Spleen (tissue), 11 donors: ENCODE results near the gene NAE1. TPM values are rescaled to one million over a fixed set of nuclear protein-coding genes. Genes with fewer than 3 reads are reported as not detected.
"Not testable (repeated sequence)": the region's sequence is repeated elsewhere in the genome, so short reads cannot be mapped to it uniquely, and the experiment has no call there.

ENCODE experiments used
- DNase-seq: peaks from one replicate; pipeline ENCODE4 v3.0.0-alpha.2; 2020
- H3K27ac ChIP-seq, 8 donors: fragments of 200-600 bp; sonication (generic) in 7 of 8; 1 replicate in 4 of 8; 2 replicates in 4 of 8; pipeline versions ENCODE4 v1.5.0 to v1.8.0; 2016 to 2021; ENCODE audit warnings: inconsistent platforms in 4 of 8, mild to moderate bottlenecking in 4 of 8, moderate library complexity in 1 of 8
- H3K27me3 ChIP-seq, 7 donors: fragments of 200-600 bp; sonication (generic) in 6 of 7; replicated peaks in 1 of 7; 1 replicate in 4 of 7; 2 replicates in 3 of 7; pipeline versions ENCODE4 v1.5.0 to v1.8.0; 2016 to 2021; ENCODE audit warnings: inconsistent platforms in 3 of 7, mild to moderate bottlenecking in 1 of 7
- H3K36me3 ChIP-seq, 6 donors: fragments of 200-600 bp; sonication (generic) in 5 of 6; 1 replicate in 4 of 6; 2 replicates in 2 of 6; pipeline versions ENCODE4 v1.5.0 to v1.8.0; 2016 to 2021; ENCODE audit warnings: inconsistent platforms in 2 of 6
- H3K4me1 ChIP-seq, 6 donors: fragments of 200-600 bp; sonication (generic) in 5 of 6; 1 replicate in 3 of 6; 2 replicates in 3 of 6; pipeline versions ENCODE4 v1.5.0 to v1.8.0; 2016 to 2021; ENCODE audit warnings: inconsistent platforms in 3 of 6
- H3K4me3 ChIP-seq, 8 donors: fragments of 200-600 bp; sonication (generic) in 7 of 8; 1 replicate in 4 of 8; 2 replicates in 4 of 8; pipeline versions ENCODE4 v1.5.0 to v1.8.0; 2016 to 2021; ENCODE audit warnings: inconsistent platforms in 4 of 8, mild to moderate bottlenecking in 4 of 8, moderate library complexity in 2 of 8
- H3K9me3 ChIP-seq, 8 donors: fragments of 200-600 bp; sonication (generic) in 7 of 8; 1 replicate in 4 of 8; 2 replicates in 4 of 8; pipeline versions ENCODE4 v1.5.0 to v1.8.0; 2016 to 2021; ENCODE audit warnings: inconsistent platforms in 4 of 8
- POLR2A ChIP-seq, 3 donors: fragments of 450-650 bp; IDR thresholded peaks; one replicate each; pipeline ENCODE4 v1.5.1; 2017; ENCODE audit warnings: antibody characterized with exemption in 3 of 3, mild to moderate bottlenecking in 1 of 3
- POLR2AphosphoS5 ChIP-seq, 3 donors: sonication (generic); formaldehyde crosslinking; IDR thresholded peaks; one replicate each; pipeline ENCODE4 v1.5.1; 2017; ENCODE audit warnings: antibody characterized with exemption in 3 of 3
- WGBS, 5 donors: extraction: QIAGEN DNeasy Blood & Tissue Kit in 3 of 5; methylation state at CpG; one replicate each; pipeline versions ENCODE4 v1.1.5 to v1.1.7; 2013 to 2018; 5-methylcytosine and 5-hydroxymethylcytosine counted together
- intact Hi-C: fragments of 100-400 bp; cut with DNase I; formaldehyde crosslinking; loops from one replicate; pipeline ENCODE4 v1.15.0; 2023; ENCODE audit warnings: low total_unique reads
- polyA plus RNA-seq, 3 donors: library from polyadenylated mRNA; stranded (reverse); fragments of 200-250 nt; gene quantifications; one replicate each; pipeline ENCODE4 v1.2.1, GENCODE V29; 2013
- total RNA-seq, 7 donors: library from RNA; depleted of rRNA in 3 of 7; stranded (reverse); fragments of >200 nt in 3 of 7; fragmentation: NEBNext Ultra II Directional in 4 of 7; extraction: Animal tissue kit (Norgen Biotek cat#: 25700) in 4 of 7; gene quantifications; one replicate each; pipeline versions ENCODE4 v1.1.0 to v1.2.1, GENCODE V29; 2016 to 2021
- TF ChIP-seq, protein P1 (sequence below), 11 experiments: fragments of 200-600 bp in 7 of 11; fragments of 450-650 bp in 4 of 11; sonication (generic) in 4 of 11; IDR thresholded peaks in 8 of 11; conservative IDR thresholded peaks in 3 of 11; 1 replicate in 7 of 11; 2 replicates in 4 of 11; pipeline versions ENCODE4 v1.4.0 to v1.8.0; 2016 to 2021; ENCODE audit warnings: antibody characterized with exemption in 11 of 11, inconsistent platforms in 4 of 11, mild to moderate bottlenecking in 1 of 11
- donor health status: healthy with polysubstance abuse.
- donor health status: DM: no; HTN: no; CAD: no; lungs with moderate emphysema.
- donor health status: DM: no; HTN: no; CAD: no.
- donor health status: Bipolar disorder and iron deficiency.
- donor health status: healthy.
- donor health status: DM: no; HTN: no; CAD: no.
- donor health status: DM: yes; HTN: yes; CAD: no.

NAE1 gene
- total and polyA plus RNA-seq, 10 donors = 29.7 to 51.4 (median 38.8) TPM

DNA sequence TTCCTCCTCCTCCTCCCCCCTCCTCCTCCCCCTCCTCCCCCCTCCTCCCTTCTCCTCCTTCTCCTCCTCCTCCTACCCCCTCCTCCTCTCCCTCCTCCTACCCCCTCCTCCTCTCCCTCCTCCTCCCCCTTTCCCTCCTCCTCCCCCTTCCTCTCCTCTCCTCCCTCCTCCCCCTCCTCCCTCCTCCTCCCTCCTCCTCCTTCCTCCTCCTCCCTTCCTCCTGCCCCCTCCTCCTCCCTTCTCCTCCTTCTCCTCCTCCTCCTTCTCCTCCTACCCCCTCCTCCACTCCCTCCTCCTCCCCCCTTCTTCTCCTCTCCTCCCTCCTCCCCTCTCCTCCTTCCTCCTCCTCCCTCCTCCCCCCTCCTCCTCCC lies 42.9 kb upstream of the NAE1 start:
- peak overlapping the region in 1 of 8 donors; percentile 64 for H3K4me3 ChIP-seq
- intact Hi-C loops = no loop called here
- no peaks in the 10 kb centered on the region for H3K36me3 ChIP-seq
- H3K27me3 ChIP-seq = no peaks in the 10 kb centered on the region
- no peak for TF ChIP-seq POLR2AphosphoS5 (IDR thresholded peaks at IDR 0.05)
- TF ChIP-seq, protein P1, sequence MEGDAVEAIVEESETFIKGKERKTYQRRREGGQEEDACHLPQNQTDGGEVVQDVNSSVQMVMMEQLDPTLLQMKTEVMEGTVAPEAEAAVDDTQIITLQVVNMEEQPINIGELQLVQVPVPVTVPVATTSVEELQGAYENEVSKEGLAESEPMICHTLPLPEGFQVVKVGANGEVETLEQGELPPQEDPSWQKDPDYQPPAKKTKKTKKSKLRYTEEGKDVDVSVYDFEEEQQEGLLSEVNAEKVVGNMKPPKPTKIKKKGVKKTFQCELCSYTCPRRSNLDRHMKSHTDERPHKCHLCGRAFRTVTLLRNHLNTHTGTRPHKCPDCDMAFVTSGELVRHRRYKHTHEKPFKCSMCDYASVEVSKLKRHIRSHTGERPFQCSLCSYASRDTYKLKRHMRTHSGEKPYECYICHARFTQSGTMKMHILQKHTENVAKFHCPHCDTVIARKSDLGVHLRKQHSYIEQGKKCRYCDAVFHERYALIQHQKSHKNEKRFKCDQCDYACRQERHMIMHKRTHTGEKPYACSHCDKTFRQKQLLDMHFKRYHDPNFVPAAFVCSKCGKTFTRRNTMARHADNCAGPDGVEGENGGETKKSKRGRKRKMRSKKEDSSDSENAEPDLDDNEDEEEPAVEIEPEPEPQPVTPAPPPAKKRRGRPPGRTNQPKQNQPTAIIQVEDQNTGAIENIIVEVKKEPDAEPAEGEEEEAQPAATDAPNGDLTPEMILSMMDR (IDR thresholded peaks at IDR 0.05 in 8 of 11, conservative IDR thresholded peaks at IDR 0.05 in 3 of 11) = no peak
- no peak for TF ChIP-seq POLR2A (IDR thresholded peaks at IDR 0.05)
- DNase-seq = no peak
- no peaks in the 10 kb centered on the region for H3K9me3 ChIP-seq
- peak overlapping the region in 5 of 8 donors; percentile 50 to 85 (median 77) for H3K27ac ChIP-seq
- H3K4me1 ChIP-seq = peaks cover 6 to 43% (median 25%) of the 10 kb centered on the region in 6 donors

DNA sequence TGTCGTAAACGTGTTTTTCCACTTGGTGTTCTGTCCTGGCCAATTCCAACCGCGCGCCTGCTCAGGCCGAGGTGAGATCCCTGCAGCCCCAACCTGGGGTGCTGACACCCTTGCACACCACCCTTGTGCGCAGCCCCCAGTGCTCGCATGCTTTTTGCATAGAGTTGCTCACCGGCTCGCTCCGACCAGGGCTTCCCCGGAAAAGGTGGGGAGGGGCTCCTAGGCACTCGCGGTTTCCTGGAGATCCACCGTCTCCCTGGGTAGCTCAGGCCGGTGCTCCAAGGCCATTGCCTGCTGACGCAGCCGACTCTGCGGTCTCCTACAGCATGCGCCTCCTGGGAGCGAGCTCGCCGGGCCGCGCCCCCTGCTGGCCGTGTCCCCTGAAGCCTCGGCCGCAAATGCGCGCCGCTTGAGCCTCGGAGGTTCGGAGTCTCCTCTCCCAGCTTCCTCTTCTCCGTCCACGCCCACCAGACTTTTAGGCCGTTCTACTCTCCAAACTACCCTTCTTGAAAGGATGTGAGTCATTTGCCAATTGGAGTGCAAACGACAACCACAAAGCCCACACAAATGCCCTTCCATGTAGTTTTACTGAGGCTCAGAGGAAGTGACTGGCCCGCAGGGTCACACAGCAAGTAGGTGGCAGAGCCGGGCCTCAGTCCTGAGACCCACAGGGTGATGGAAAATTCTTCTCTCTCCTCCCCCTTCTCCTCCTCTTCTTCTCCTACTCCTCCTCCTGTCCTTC lies 42.3 kb upstream of the NAE1 start:
- TF ChIP-seq POLR2AphosphoS5 (IDR thresholded peaks at IDR 0.05) (peak; percentile 77 to 87 (median 80)), POLR2A (IDR thresholded peaks at IDR 0.05) (no peak)
- TF ChIP-seq, protein P1 (IDR thresholded peaks at IDR 0.05 in 8 of 11, conservative IDR thresholded peaks at IDR 0.05 in 3 of 11) = peak; percentile 90 to 99 (median 96)
- 3 to 5% (median 4%) methylated on average over 25 to 39 of the region's 39 CpGs for WGBS, 5 donors
- Histone ChIP-seq H3K27me3 (no peaks in the 10 kb centered on the region), H3K36me3 (no peaks in the 10 kb centered on the region), H3K27ac (peak overlapping the region in 7 of 8 donors; percentile 50 to 85 (median 77)), H3K4me3 (peak overlapping the region; percentile 23 to 64 (median 30)), H3K9me3 (no peaks in the 10 kb centered on the region), H3K4me1 (peaks cover 6 to 40% (median 24%) of the 10 kb centered on the region in 6 donors)
- intact Hi-C loops = no loop called here
- DNase-seq = peak; percentile 98

DNA sequence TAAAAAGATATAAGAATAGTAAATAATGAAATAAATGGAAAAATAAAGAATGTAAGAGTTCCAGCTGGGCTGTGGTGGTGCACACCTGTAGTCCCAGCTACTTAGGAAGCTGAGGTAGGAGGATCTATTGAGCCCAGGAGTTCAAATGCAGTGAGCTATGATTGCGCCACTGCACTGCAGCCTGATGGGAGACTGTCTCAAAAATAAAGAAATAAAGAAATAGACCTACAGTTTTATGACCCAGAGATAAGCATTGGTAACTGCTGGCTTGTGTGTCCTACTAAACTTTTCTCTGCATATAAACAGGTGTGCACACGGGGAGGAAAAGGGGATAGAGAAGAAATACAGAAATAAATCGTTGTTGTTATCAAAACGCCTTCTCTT lies 41.8 kb upstream of the NAE1 start:
- Histone ChIP-seq H3K9me3 (no peaks in the 10 kb centered on the region), H3K4me1 (peaks cover 6 to 41% (median 24%) of the 10 kb centered on the region in 6 donors), H3K36me3 (no peaks in the 10 kb centered on the region), H3K27ac (peak overlapping the region in 6 of 8 donors; percentile 50 to 85 (median 78)), H3K4me3 (peak overlapping the region in 7 of 8 donors; percentile 23 to 64 (median 30)), H3K27me3 (no peaks in the 10 kb centered on the region)
- DNase-seq = no peak
- intact Hi-C loops = no loop called here
- WGBS, 5 donors = 38 to 55% (median 47%) methylated on average over 4 of the region's 4 CpGs
- TF ChIP-seq POLR2A (IDR thresholded peaks at IDR 0.05) = no peak
- TF ChIP-seq, protein P1 (IDR thresholded peaks at IDR 0.05 in 8 of 11, conservative IDR thresholded peaks at IDR 0.05 in 3 of 11) = no peak
- TF ChIP-seq POLR2AphosphoS5 (IDR thresholded peaks at IDR 0.05) = no peak

DNA sequence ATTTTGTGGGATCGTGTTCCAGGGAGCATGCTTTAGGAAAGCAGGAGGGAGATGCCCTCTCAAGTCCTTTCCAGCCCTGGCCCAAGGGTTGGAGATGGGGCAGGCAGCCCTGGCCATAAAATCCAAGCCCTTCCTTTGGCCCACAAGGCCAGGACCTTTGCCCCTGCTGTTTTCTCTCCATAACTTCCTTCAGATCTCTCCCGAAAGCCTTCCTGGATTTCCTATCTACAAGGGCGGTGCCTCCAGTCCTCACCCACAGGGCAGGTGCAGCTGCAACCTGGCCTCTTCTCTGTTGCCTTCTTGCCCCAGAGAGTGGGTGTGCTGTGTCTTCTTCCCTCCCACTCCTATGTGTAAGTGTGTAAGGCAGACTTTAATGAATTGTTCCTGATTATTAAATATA lies 41.1 kb upstream of the NAE1 start:
- no peaks in the 10 kb centered on the region for H3K27me3 ChIP-seq
- no peaks in the 10 kb centered on the region for H3K36me3 ChIP-seq
- no peak for DNase-seq
- no peak overlapping the region for H3K27ac ChIP-seq
- intact Hi-C loops = no loop called here
- TF ChIP-seq POLR2AphosphoS5 (IDR thresholded peaks at IDR 0.05) (no peak), POLR2A (IDR thresholded peaks at IDR 0.05) (no peak)
- TF ChIP-seq, protein P1 (IDR thresholded peaks at IDR 0.05 in 8 of 11, conservative IDR thresholded peaks at IDR 0.05 in 3 of 11) = no peak
- peaks cover 6 to 42% (median 24%) of the 10 kb centered on the region in 6 donors for H3K4me1 ChIP-seq
- H3K9me3 ChIP-seq = no peaks in the 10 kb centered on the region
- H3K4me3 ChIP-seq = no peak overlapping the region
- 63 to 88% (median 78%) methylated on average over 3 of the region's 3 CpGs for WGBS, 5 donors

DNA sequence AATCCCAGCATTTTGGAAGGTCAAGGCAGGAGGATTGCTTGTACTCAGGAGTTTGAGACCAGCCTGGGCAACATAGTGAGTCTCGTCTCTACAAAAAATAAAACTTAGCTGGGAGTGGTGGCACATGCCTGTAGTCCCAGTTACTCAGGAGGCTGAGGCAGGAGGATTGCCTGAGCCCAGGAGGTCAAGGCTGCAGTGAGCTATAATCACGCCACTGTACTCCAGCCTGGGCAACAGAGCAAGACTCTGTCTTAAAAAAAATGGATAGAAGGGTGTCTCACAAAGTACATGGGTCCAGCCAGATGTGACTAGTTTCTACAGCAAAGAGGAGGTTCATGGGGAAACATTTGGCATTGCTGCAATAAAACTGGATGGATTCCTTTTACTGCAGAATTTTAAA lies 40.6 kb upstream of the NAE1 start:
- H3K27ac ChIP-seq, DNase-seq, H3K4me3 ChIP-seq, intact Hi-C loops, H3K36me3 ChIP-seq, H3K27me3 ChIP-seq, H3K9me3 ChIP-seq: not testable (repeated sequence)
- WGBS, 5 donors = 90 to 97% (median 94%) methylated on average over 2 of the region's 2 CpGs
- peaks cover 6 to 42% (median 24%) of the 10 kb centered on the region in 6 donors for H3K4me1 ChIP-seq
